NCI-H2107 treated with DMSO at 0.1 percent for 48 hours (cell line): Measurements from ENCODE around the gene ERC2.

Experiments used
- DNase-seq: peaks from one replicate; lab custom pipeline; 2025; ENCODE audit not compliant: unreplicated experiment; lab: John Stamatoyannopoulos, UW

The ERC2 gene

DNA sequence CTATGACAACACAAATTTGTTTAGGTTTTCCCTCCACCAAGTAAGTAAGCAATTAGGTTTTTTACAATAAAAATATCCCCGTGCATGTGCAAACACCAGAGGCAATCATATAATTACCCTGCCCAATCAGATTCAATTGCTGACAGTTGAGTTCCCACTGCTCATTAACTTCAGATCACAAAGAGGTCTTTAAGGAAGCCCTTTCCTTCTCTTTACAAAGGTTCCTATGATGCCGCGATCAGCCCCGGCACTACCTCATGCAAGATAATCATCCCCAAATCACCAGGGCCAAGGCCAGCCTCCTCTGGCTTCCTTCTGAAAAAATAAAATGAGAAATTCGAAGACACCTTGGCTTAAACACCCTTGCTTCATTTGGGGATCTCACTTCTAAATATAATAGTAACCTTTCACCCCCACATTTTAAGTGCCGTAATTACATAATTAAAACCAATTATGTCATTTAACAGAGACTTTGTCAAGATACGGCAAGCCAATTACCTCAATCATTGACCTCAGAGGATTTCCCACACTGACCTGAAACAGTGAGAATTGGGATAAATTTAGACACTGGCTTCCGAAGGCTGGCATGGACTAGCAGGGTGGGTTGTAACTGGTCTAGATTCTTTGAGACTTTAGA is 859.8 kb downstream of the ERC2 start:
- DNase-seq, result no peak

DNA sequence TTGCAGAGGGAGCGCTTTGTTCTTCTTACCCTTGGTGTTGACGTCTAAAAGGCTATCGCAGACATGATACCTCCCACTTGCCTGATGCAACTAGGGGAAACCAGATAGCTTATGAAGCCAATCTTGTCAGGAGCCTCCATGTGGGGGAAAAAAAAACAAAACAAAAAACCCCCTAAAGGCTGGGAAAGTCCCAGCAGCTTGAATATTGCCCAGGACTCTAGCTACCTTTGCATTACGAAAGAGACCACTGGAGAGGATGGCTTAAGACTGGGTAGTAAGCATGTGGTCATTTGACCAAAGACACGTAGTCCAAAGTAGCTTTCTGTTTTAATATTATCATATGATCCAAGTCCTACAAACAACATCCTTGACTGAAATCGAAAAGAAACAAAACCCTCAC is 860.4 kb downstream of the ERC2 start:
- DNase-seq, result no peak

GRCh38 chr3:55607175-55607574 is 861.1 kb downstream of the ERC2 start:
- no peak for DNase-seq

GRCh38 chr3:55605443-55606236 is 862.6 kb downstream of the ERC2 start:
- no peak for DNase-seq

- DNase-seq, result no peak
Measured at GRCh38 chr3:55604846-55605245, 863.4 kb downstream of the ERC2 start.

DNA sequence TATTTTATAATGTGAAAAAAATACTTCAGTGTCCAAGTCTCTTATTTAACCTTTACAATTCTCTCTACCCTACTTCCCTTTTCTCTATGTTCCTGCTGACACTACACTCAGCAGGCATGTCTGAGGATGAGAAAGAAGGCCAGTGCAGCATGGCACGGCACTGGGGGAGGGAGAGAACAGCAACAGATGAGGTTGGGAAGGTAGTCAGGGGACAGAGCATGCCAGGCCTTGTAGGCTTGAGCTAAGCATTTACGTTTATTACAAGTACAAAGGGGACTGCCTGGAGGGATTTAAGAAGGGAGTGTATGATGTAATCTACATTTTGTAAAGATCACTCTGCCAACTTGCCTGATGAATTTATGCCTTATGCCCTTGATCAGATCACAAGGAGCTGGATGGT is 863.9 kb downstream of the ERC2 start:
- DNase-seq, result no peak

- no peak for DNase-seq
Measured at GRCh38 chr3:55601366-55602080, 866.7 kb downstream of the ERC2 start.

- DNase-seq, result no peak
Measured at GRCh38 chr3:55598224-55598623, 870.0 kb downstream of the ERC2 start.

GRCh38 chr3:55597641-55598040 is 870.6 kb downstream of the ERC2 start:
- no peak for DNase-seq

- no peak for DNase-seq
Measured at GRCh38 chr3:55596212-55596611, 872.1 kb downstream of the ERC2 start.

GRCh38 chr3:55595420-55595819 is 872.8 kb downstream of the ERC2 start:
- no peak for DNase-seq

- no peak for DNase-seq
Measured at GRCh38 chr3:55592572-55592971, 875.7 kb downstream of the ERC2 start.

DNA sequence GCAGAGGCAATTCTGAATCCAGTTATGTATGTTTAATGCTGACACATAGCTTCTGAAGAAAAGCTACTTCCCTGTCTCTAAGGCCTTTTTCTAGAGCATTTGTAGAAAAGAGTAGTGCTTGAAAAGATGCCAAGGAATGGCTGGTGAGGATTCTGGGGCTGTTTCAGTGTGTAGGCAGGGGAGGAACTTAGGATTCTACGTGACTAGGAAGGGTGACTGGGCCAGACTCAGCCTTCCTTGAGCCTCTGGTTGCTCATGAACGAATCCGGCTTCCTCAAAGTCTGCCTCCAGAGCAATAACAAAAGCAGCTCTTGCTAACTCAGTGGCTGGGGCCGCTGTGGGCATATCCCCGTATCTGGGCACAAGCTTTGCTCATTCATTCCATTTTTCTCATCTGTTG is 876.4 kb downstream of the ERC2 start:
- no peak for DNase-seq

DNA sequence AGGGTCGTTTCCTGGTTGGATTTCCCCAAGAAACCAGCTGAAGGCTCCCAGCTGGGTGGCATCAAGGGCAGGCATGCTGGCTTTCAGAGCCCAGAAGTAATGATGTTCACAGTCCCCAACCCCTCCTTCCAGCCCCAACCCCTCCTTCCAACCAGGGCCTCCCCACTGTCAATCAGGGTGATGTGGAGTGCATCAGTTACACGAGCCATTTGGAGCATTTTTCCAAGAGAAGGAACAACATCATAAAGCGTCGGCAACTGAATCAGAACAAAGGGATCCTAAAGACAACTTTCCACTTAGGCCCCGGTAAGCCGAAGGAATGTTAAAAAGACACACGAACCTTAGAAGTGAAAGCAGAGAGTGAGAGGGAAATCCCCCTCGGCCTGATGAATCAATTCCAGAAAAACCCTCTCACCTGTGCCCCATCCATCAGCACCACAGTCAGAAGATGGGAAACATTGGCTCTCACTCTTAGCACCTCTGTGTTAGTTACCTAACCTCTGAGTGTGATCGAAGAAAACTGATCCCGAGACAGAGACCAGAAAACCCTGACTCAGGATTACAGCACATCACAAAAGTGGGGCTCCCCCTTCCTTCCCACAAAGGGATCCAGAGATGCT is 880.0 kb downstream of the ERC2 start:
- DNase-seq, result no peak

- no peak for DNase-seq
Measured at GRCh38 chr3:55585856-55586255, 882.4 kb downstream of the ERC2 start.

GRCh38 chr3:55584716-55585368 is 883.4 kb downstream of the ERC2 start:
- DNase-seq, result no peak

GRCh38 chr3:55584030-55584429 is 884.2 kb downstream of the ERC2 start:
- DNase-seq, result no peak

DNA sequence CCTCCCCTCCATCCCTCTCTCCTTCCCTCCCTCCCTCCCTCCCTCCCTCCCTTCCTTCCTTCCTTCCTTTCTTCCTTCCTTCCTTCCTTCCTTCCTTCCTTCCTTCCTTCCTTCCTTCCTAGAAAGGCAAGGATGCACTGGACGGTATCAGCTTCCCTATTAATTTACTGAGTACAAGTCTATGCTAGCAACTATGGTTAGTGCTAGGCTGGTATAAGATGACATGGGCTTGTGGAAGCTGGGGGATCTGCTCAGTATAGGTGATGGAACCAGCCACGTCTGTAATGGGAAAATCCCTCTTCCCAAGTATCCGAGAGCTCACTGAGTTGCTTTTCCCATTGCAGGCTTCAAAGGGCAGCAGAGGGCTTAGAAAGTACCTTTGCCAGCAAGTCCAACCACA is 884.8 kb downstream of the ERC2 start:
- no peak for DNase-seq

DNA sequence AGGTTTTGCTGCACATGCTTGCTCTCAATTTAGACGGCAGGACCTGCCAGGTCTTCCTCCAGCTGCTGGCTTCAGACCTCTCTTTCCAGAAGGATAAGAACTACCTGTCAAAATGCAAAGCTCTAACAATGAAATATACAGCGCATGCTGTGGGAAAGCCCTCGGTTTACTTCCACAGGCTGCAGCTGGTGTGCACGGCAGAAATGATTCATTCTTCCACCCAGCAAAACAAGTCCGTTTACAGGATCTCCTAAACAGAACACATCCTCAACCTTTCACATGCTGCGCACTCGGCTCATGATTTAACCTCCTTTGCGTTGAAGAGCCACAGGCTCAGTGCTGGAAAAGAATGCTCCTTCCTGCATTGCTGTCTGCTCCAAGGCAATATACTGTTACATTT is 888.8 kb downstream of the ERC2 start:
- peak; percentile 35 for DNase-seq

DNA sequence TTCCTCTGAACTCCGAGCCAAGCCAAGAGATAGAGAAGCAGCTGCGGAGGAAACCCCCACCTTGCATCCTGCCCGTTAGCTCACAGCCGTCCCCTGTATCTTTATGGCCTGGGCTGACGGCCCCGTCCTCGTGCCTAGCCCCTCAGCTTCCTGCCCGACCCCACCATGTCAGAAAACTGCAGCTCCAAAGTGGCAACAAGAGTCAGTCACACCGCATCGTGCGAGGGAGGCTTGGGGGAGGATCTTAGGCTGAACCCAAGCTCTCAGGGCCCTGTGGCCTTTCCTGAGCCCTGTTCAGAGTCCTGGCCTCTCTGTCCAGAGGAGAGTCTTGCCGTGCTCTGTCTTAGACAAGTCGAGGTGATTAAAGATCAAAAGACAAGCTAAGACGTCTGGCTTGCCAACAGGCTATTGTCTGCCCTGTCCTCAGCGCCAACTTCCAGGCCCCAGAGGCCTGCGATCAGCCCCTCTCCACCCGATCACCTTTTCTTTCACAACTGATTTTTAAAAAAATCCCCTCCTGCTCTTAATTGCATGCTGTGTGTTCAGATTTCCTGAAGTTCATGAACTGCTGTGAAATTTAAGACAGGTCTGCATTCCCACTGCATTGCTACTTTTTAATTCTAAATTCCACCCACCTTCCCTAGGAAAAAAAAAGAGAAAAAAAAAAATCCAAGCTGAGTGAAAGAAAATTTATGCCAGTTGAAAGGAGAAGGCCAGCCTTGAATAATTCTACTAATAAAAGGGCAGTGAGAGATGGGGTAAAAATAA is 891.5 kb downstream of the ERC2 start:
- DNase-seq, result no peak
